Brain microvascular endothelial cell (primary cell): ENCODE data around the gene C12orf57.

Experiments used
- DNase-seq: peaks from one replicate; pipeline ENCODE4 v3.0.0-alpha.2; 2020
- H3K27ac ChIP-seq: fragments of 250-450 bp; sonication (Bioruptor Pico); 2 replicates; pipeline ENCODE4 v1.5.1; 2020; ENCODE audit warnings: mild to moderate bottlenecking, moderate library complexity
- H3K27me3 ChIP-seq: fragments of 250-450 bp; sonication (Bioruptor Pico); replicated peaks from 2 replicates; pipeline ENCODE4 v1.5.1; 2020; ENCODE audit warnings: mild to moderate bottlenecking
- H3K36me3 ChIP-seq: fragments of 250-450 bp; sonication (Bioruptor Pico); replicated peaks from 2 replicates; pipeline ENCODE4 v1.5.1; 2020; ENCODE audit warnings: mild to moderate bottlenecking
- H3K4me3 ChIP-seq: 2 replicates; pipeline ENCODE4 v1.5.1; 2011; ENCODE audit warnings: low read depth, mild to moderate bottlenecking, control low read depth, low read length, moderate library complexity
- in situ Hi-C: cut with HindIII; loops from 2 replicates; pipeline ENCODE4 v1.10.0; 2017; ENCODE audit warnings: low sequenced_read_pairs, low pct_ligation_motif_present
- TF ChIP-seq, protein P1 (sequence below): IDR thresholded peaks from 2 replicates; pipeline ENCODE4 v1.5.1; 2011; ENCODE audit warnings: low read depth, mild to moderate bottlenecking, moderate library complexity, low read length, control low read depth, inconsistent platforms; ENCODE audit errors: missing control alignments

Gene C12orf57

DNA sequence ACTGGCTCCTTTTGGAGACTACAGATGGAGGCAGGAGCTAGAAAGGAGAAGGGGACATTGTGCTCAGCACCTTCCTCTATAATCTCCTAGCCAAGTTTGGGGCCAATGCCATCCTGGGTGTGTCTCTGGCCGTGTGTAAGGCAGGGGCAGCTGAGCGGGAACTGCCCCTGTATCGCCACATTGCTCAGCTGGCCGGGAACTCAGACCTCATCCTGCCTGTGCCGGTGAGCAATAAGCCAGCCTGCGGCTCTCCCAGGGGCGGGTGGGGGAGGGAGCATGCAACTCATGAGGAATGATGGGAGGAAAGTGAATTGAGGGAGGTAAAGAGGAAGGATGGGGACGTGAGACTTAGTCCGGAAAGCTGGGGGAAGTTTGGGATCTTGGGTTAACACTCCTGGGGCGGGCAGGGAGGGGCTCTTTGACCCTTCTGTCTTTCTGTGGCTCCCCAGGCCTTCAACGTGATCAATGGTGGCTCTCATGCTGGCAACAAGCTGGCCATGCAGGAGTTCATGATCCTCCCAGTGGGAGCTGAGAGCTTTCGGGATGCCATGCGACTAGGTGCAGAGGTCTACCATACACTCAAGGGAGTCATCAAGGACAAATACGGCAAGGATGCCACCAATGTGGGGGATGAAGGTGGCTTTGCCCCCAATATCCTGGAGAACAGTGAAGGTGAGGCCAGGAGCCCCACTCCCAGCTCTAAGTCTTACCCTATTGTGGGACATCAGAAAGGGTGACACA, 26.2 kb upstream of the C12orf57 start:
- TF ChIP-seq, protein P1, sequence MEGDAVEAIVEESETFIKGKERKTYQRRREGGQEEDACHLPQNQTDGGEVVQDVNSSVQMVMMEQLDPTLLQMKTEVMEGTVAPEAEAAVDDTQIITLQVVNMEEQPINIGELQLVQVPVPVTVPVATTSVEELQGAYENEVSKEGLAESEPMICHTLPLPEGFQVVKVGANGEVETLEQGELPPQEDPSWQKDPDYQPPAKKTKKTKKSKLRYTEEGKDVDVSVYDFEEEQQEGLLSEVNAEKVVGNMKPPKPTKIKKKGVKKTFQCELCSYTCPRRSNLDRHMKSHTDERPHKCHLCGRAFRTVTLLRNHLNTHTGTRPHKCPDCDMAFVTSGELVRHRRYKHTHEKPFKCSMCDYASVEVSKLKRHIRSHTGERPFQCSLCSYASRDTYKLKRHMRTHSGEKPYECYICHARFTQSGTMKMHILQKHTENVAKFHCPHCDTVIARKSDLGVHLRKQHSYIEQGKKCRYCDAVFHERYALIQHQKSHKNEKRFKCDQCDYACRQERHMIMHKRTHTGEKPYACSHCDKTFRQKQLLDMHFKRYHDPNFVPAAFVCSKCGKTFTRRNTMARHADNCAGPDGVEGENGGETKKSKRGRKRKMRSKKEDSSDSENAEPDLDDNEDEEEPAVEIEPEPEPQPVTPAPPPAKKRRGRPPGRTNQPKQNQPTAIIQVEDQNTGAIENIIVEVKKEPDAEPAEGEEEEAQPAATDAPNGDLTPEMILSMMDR: no peak
- H3K36me3 ChIP-seq: no peaks in the 10 kb centered on the region
- DNase-seq: no peak
- H3K27me3 ChIP-seq: no peaks in the 10 kb centered on the region
- no peak overlapping the region for H3K4me3 ChIP-seq
- no peak overlapping the region for H3K27ac ChIP-seq
- in situ Hi-C loops: no loop called here

DNA sequence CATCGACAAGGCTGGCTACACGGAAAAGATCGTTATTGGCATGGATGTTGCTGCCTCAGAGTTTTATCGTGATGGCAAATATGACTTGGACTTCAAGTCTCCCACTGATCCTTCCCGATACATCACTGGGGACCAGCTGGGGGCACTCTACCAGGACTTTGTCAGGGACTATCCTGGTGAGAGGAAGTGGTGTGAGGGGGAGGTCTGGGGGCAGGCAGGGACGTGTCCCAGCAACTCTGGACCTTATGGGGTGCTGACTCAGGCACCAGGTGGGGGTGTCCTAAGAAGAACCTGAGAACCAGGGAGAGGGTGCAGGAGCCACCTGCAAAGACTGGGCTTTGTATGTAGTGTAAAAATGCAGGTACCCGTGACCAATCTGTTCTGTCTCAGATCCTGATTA, 24.2 kb upstream of the C12orf57 start:
- in situ Hi-C loops: no loop called here
- H3K36me3 ChIP-seq: no peaks in the 10 kb centered on the region
- H3K4me3 ChIP-seq: no peak overlapping the region
- no peaks in the 10 kb centered on the region for H3K27me3 ChIP-seq
- no peak overlapping the region for H3K27ac ChIP-seq
- TF ChIP-seq, protein P1: no peak
- no peak for DNase-seq

DNA sequence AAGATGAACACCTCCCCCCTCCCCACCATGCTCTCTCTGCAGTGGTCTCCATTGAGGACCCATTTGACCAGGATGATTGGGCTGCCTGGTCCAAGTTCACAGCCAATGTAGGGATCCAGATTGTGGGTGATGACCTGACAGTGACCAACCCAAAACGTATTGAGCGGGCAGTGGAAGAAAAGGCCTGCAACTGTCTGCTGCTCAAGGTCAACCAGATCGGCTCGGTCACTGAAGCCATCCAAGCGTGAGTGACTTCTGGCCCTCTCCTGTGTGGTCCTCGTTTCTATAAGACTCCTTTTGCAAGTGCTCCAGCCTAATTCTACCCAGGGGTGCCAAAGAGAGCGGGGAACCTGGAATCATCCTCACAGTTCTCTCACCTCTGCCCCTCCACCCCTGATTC, 22.3 kb upstream of the C12orf57 start:
- no peak overlapping the region for H3K27ac ChIP-seq
- TF ChIP-seq, protein P1: no peak
- no peaks in the 10 kb centered on the region for H3K27me3 ChIP-seq
- no peak for DNase-seq
- in situ Hi-C loops: no loop called here
- H3K36me3 ChIP-seq: no peaks in the 10 kb centered on the region
- no peak overlapping the region for H3K4me3 ChIP-seq

DNA sequence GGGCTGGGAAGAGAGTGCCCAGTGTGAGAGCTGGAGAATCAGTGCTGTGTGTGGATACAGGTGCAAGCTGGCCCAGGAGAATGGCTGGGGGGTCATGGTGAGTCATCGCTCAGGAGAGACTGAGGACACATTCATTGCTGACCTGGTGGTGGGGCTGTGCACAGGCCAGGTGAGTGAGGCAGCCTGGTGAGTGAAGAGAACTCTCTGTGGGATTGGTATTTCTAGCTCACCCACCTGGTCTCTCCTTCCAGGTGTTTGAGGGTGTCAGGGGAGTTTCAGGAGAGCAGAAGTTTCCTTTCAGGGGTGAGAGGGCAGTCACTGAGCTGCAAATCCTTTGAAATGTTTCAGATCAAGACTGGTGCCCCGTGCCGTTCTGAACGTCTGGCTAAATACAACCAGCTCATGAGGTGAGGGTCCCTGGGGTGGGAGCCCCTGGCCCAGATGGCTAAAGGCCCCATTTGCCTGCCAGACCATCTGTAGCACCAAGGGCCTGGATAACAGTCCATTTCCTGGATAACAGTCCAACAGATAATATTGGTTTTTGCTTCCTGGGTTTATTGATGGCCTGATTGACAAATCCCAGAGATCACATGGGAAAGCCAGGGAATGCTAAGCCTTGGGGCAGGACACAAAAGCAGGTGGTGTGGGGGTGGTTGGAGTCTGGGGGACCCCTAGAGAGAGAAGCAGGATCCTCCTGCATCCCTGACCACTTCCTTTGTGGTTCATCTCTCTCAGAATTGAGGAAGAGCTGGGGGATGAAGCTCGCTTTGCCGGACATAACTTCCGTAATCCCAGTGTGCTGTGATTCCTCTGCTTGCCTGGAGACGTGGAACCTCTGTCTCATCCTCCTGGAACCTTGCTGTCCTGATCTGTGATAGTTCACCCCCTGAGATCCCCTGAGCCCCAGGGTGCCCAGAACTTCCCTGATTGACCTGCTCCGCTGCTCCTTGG, 21.6 kb upstream of the C12orf57 start:
- no peak overlapping the region for H3K27ac ChIP-seq
- H3K4me3 ChIP-seq: no peak overlapping the region
- H3K27me3 ChIP-seq: no peaks in the 10 kb centered on the region
- H3K36me3 ChIP-seq: no peaks in the 10 kb centered on the region
- DNase-seq: no peak
- in situ Hi-C loops: no loop called here
- TF ChIP-seq, protein P1: no peak

DNA sequence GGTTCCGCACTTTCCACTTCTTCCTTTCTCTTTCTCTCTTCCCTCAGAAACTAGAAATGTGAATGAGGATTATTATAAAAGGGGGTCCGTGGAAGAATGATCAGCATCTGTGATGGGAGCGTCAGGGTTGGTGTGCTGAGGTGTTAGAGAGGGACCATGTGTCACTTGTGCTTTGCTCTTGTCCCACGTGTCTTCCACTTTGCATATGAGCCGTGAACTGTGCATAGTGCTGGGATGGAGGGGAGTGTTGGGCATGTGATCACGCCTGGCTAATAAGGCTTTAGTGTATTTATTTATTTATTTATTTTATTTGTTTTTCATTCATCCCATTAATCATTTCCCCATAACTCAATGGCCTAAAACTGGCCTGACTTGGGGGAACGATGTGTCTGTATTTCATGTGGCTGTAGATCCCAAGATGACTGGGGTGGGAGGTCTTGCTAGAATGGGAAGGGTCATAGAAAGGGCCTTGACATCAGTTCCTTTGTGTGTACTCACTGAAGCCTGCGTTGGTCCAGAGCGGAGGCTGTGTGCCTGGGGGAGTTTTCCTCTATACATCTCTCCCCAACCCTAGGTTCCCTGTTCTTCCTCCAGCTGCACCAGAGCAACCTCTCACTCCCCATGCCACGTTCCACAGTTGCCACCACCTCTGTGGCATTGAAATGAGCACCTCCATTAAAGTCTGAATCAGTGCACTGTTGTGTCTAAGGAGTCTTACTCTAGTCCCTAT, 20.7 kb upstream of the C12orf57 start:
- Histone ChIP-seq H3K4me3 (no peak overlapping the region), H3K27ac (no peak overlapping the region), H3K36me3 (no peaks in the 10 kb centered on the region), H3K27me3 (no peaks in the 10 kb centered on the region)
- DNase-seq: no peak
- TF ChIP-seq, protein P1: no peak
- in situ Hi-C loops: no loop called here
